Esophagus squamous epithelium (tissue), 5 donors: Measurements from ENCODE around the gene RBBP8. TPM values are rescaled to one million over a fixed set of nuclear protein-coding genes. Genes with fewer than 3 reads are reported as not detected.
A peak's percentile ranks its signal among the peaks of the same experiment; 100 is the strongest.

ENCODE experiments used
- DNase-seq: peaks from one replicate; lab custom pipeline; 2025; lab: John Stamatoyannopoulos, UW
- H3K27ac ChIP-seq, 4 donors: fragments of 200-600 bp; sonication (generic); one replicate each; pipeline ENCODE4 v1.5.1; 2016 to 2019; ENCODE audit warnings: mild to moderate bottlenecking in 1 of 4
- H3K27me3 ChIP-seq, 4 donors: fragments of 200-600 bp; sonication (generic); 1 replicate in 3 of 4; 2 replicates in 1 of 4; pipeline versions ENCODE4 v1.5.1 to v1.6.0; 2017 to 2021; ENCODE audit warnings: antibody characterized with exemption in 1 of 4
- H3K36me3 ChIP-seq, 3 donors: fragments of 200-600 bp; sonication (generic); one replicate each; pipeline ENCODE4 v1.5.1; 2016 to 2019
- H3K4me1 ChIP-seq, 3 donors: fragments of 200-600 bp; sonication (generic); one replicate each; pipeline ENCODE4 v1.5.1; 2017 to 2019
- H3K4me3 ChIP-seq, 4 donors: fragments of 200-600 bp; sonication (generic); 1 replicate in 3 of 4; 2 replicates in 1 of 4; pipeline ENCODE4 v1.5.1; 2016 to 2019; ENCODE audit warnings: mild to moderate bottlenecking in 2 of 4, moderate library complexity in 1 of 4
- H3K9me3 ChIP-seq, 3 donors: fragments of 200-600 bp; sonication (generic); one replicate each; pipeline ENCODE4 v1.5.1; 2016 to 2019
- CTCF ChIP-seq, 6 experiments: fragments of 450-650 bp in 4 of 6; fragments of 200-600 bp in 2 of 6; sonication (generic) in 2 of 6; IDR thresholded peaks; one replicate each; pipeline ENCODE4 v1.5.1; 2016 to 2019; ENCODE audit warnings: antibody characterized with exemption in 6 of 6, mild to moderate bottlenecking in 4 of 6, moderate library complexity in 4 of 6
- POLR2A ChIP-seq, 4 donors: fragments of 450-650 bp; IDR thresholded peaks; one replicate each; pipeline ENCODE4 v1.6.1; 2017; ENCODE audit warnings: antibody characterized with exemption in 4 of 4, mild to moderate bottlenecking in 4 of 4, moderate library complexity in 3 of 4
- WGBS, 2 donors: methylation state at CpG; one replicate each; pipeline ENCODE4 v1.1.5; 2018; 5-methylcytosine and 5-hydroxymethylcytosine counted together
- intact Hi-C: fragments of 100-400 bp; cut with DNase I; formaldehyde crosslinking; loops from one replicate; pipeline ENCODE4 v1.15.0; 2022
- total RNA-seq, 4 donors: library from RNA; depleted of rRNA; stranded (reverse); fragments of >200 nt; gene quantifications; one replicate each; pipeline ENCODE4 v1.1.0, GENCODE V29; 2016
- donor health status: DM: yes; HTN: yes; CAD: no.

The RBBP8 gene
- total RNA-seq, 4 donors from 2014 or later, result 22.3 to 69.8 (median 53.2) TPM

GRCh38 chr18:22935431-22935830 is 2.3 kb downstream of the RBBP8 start:
- H3K9me3 ChIP-seq, result no peaks in the 10 kb centered on the region
- no peak overlapping the region for H3K27ac ChIP-seq
- intact Hi-C loops, result no loop called here
- no peaks in the 10 kb centered on the region for H3K27me3 ChIP-seq
- peaks cover 0 to 37% (median 0%) of the 10 kb centered on the region in 3 donors for H3K36me3 ChIP-seq
- DNase-seq, result no peak
- no peak overlapping the region for H3K4me3 ChIP-seq
- WGBS, 2 donors, result 15 to 17% methylated on average over 1 of the region's 1 CpG
- TF ChIP-seq POLR2A (IDR thresholded peaks at IDR 0.05) (no peak), CTCF (IDR thresholded peaks at IDR 0.05) (no peak)
- peaks cover 0 to 31% (median 3%) of the 10 kb centered on the region in 3 donors for H3K4me1 ChIP-seq

- 52 to 62% methylated on average over 2 of the region's 2 CpGs for WGBS, 2 donors
Measured at GRCh38 chr18:22936515-22936914, 3.4 kb downstream of the RBBP8 start.

GRCh38 chr18:22939649-22940048 is 6.5 kb downstream of the RBBP8 start:
- H3K27ac ChIP-seq, result no peak overlapping the region
- H3K36me3 ChIP-seq, result peaks cover 0 to 45% (median 0%) of the 10 kb centered on the region in 3 donors
- no peak for DNase-seq
- H3K4me3 ChIP-seq, result no peak overlapping the region
- no peaks in the 10 kb centered on the region for H3K9me3 ChIP-seq
- TF ChIP-seq POLR2A (IDR thresholded peaks at IDR 0.05) (no peak), CTCF (IDR thresholded peaks at IDR 0.05) (no peak)
- no peaks in the 10 kb centered on the region for H3K27me3 ChIP-seq
- peaks cover 0 to 19% (median under 1%) of the 10 kb centered on the region in 3 donors for H3K4me1 ChIP-seq
- intact Hi-C loops, result no loop called here

More at GRCh38 chr18:22936515-22936914, 3.4 kb downstream of the RBBP8 start:
- DNase-seq, result no peak
- TF ChIP-seq CTCF (IDR thresholded peaks at IDR 0.05), result no peak
- no peak for TF ChIP-seq POLR2A (IDR thresholded peaks at IDR 0.05)
- H3K27me3 ChIP-seq, result no peaks in the 10 kb centered on the region
- H3K4me3 ChIP-seq, result no peak overlapping the region
- peaks cover 0 to 45% (median 0%) of the 10 kb centered on the region in 3 donors for H3K36me3 ChIP-seq
- no peaks in the 10 kb centered on the region for H3K9me3 ChIP-seq
- no peak overlapping the region for H3K27ac ChIP-seq
- H3K4me1 ChIP-seq, result peaks cover 0 to 31% (median 3%) of the 10 kb centered on the region in 3 donors
- intact Hi-C loops, result no loop called here

- peaks cover 0 to 48% (median 0%) of the 10 kb centered on the region in 3 donors for H3K36me3 ChIP-seq
- WGBS, 2 donors, result 48 to 55% methylated on average over 2 of the region's 2 CpGs
- no peaks in the 10 kb centered on the region for H3K27me3 ChIP-seq
- intact Hi-C loops, result no loop called here
- TF ChIP-seq POLR2A (IDR thresholded peaks at IDR 0.05), result no peak
- no peak for TF ChIP-seq CTCF (IDR thresholded peaks at IDR 0.05)
- H3K9me3 ChIP-seq, result no peaks in the 10 kb centered on the region
- no peak overlapping the region for H3K4me3 ChIP-seq
- H3K4me1 ChIP-seq, result peaks cover 0 to 11% (median 0%) of the 10 kb centered on the region in 3 donors
- H3K27ac ChIP-seq, result peak overlapping the region in 1 of 4 donors; percentile 38
- no peak for DNase-seq
Measured at GRCh38 chr18:22943847-22944246, 10.7 kb downstream of the RBBP8 start.

- TF ChIP-seq CTCF (IDR thresholded peaks at IDR 0.05) (no peak), POLR2A (IDR thresholded peaks at IDR 0.05) (no peak)
- peaks cover 0 to 11% (median 0%) of the 10 kb centered on the region in 3 donors for H3K4me1 ChIP-seq
- no peak for DNase-seq
- no peak overlapping the region for H3K4me3 ChIP-seq
- peaks cover 0 to 46% (median 0%) of the 10 kb centered on the region in 3 donors for H3K36me3 ChIP-seq
- intact Hi-C loops, result no loop called here
- H3K27ac ChIP-seq, result no peak overlapping the region
- WGBS, 2 donors, result 63 to 73% methylated on average over 2 of the region's 2 CpGs
- no peaks in the 10 kb centered on the region for H3K27me3 ChIP-seq
- H3K9me3 ChIP-seq, result no peaks in the 10 kb centered on the region
Measured at GRCh38 chr18:22946217-22946616, 13.1 kb downstream of the RBBP8 start.
